Osteocyte (in vitro differentiated cells): ENCODE measurements around the gene DOC2B. TPM values are rescaled to one million over a fixed set of nuclear protein-coding genes. Genes with fewer than 3 reads are reported as not detected.

Source experiments
- DNase-seq: peaks from one replicate; pipeline ENCODE4 v3.0.0; 2021; ENCODE audit warnings: mixed read lengths; ENCODE audit not compliant: unreplicated experiment; ENCODE audit errors: extremely low spot score
- H3K27ac Mint-ChIP-seq: one replicate; pipeline ENCODE4 v1.8.0; 2021; ENCODE audit warnings: mild to moderate bottlenecking, mixed read lengths; ENCODE audit not compliant: unreplicated experiment
- H3K27me3 Mint-ChIP-seq: one replicate; pipeline ENCODE4 v1.8.0; 2021; ENCODE audit warnings: mixed read lengths; ENCODE audit not compliant: unreplicated experiment
- H3K36me3 Mint-ChIP-seq: one replicate; pipeline ENCODE4 v1.8.0; 2021; ENCODE audit warnings: mixed read lengths; ENCODE audit not compliant: unreplicated experiment
- H3K4me1 Mint-ChIP-seq: one replicate; pipeline ENCODE4 v1.8.0; 2021; ENCODE audit warnings: mixed read lengths; ENCODE audit not compliant: unreplicated experiment
- H3K4me3 Mint-ChIP-seq: one replicate; pipeline ENCODE4 v1.8.0; 2021; ENCODE audit warnings: mild to moderate bottlenecking, moderate library complexity, mixed read lengths; ENCODE audit not compliant: unreplicated experiment
- H3K9me3 Mint-ChIP-seq: one replicate; pipeline ENCODE4 v1.8.0; 2021; ENCODE audit warnings: mixed read lengths; ENCODE audit not compliant: unreplicated experiment
- long read RNA-seq: library from polyadenylated mRNA; unstranded; transcript quantifications from one replicate; pipeline ENCODE4 v2.0.0, GENCODE V29; 2021
- total RNA-seq: library from RNA; stranded (reverse); gene quantifications from 2 replicates; pipeline ENCODE4 v1.2.1, GENCODE V29; 2021
- TF ChIP-seq, protein P1 (sequence below): fragments of 200-600 bp; sonication (generic); IDR thresholded peaks from 2 replicates; pipeline ENCODE4 v1.5.0; 2021; ENCODE audit warnings: antibody characterized with exemption, mild to moderate bottlenecking, moderate library complexity

The DOC2B gene
- total RNA-seq, result 0.10 TPM in 1 of 2 replicates, not detected in the other
- long read RNA-seq, result 0 reads

DNA sequence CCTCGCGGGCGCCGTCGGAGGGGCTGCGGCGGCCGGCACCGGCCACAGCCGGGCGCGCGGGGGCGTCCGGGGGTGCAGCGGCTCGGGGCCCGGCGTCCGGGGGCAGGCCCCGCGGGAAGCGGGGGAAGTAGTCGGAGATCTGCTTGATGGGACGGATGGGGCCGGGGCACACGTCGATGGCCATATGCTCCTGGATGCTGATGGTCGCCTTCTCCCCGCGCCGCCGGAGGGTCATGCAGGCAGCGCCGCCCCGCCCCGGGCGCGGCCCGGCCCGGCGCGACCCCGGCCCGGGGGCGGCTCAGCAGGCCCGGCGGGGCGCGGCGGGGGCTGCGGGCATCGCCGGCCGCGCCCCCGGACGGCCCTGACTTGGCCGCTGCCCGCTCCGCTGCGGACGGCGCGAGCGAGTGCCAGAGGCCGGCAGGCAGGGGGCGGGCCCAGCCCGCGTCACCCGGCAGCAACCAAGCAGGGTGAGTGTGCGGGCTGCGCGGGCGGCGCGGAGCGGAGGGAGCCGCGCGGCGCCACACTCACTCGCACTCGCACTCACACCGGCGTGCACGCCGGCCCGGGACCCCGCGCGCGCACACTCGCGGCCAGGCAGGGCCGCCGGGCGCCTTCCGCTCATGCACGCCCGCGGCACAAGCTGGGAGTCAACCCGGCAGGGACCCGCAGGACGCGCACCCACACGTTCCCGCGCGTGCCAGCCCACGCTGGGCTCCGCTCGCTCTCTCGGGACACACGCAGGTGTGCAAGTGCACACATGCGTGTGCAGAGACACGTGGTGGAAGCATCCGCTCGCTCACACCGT, at the start of gene DOC2B:
TSS of gene DOC2B (minus strand) at position 406 of the 805 bp plus-strand sequence. CDS start at position 235, 171 bp downstream.
- H3K4me1 Mint-ChIP-seq, result peaks cover 2% of the 10 kb centered on the region
- DNase-seq, result no peak
- peaks cover 58% of the 10 kb centered on the region for H3K27me3 Mint-ChIP-seq
- no peak within 1 kb of the TSS for H3K27ac Mint-ChIP-seq
- H3K4me3 Mint-ChIP-seq, result peak within 1 kb of the TSS; percentile 22
- no peaks in the 10 kb centered on the region for H3K9me3 Mint-ChIP-seq
- TF ChIP-seq, protein P1, sequence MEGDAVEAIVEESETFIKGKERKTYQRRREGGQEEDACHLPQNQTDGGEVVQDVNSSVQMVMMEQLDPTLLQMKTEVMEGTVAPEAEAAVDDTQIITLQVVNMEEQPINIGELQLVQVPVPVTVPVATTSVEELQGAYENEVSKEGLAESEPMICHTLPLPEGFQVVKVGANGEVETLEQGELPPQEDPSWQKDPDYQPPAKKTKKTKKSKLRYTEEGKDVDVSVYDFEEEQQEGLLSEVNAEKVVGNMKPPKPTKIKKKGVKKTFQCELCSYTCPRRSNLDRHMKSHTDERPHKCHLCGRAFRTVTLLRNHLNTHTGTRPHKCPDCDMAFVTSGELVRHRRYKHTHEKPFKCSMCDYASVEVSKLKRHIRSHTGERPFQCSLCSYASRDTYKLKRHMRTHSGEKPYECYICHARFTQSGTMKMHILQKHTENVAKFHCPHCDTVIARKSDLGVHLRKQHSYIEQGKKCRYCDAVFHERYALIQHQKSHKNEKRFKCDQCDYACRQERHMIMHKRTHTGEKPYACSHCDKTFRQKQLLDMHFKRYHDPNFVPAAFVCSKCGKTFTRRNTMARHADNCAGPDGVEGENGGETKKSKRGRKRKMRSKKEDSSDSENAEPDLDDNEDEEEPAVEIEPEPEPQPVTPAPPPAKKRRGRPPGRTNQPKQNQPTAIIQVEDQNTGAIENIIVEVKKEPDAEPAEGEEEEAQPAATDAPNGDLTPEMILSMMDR, result no peak
- H3K36me3 Mint-ChIP-seq, result no peaks in the 10 kb centered on the region

DNA sequence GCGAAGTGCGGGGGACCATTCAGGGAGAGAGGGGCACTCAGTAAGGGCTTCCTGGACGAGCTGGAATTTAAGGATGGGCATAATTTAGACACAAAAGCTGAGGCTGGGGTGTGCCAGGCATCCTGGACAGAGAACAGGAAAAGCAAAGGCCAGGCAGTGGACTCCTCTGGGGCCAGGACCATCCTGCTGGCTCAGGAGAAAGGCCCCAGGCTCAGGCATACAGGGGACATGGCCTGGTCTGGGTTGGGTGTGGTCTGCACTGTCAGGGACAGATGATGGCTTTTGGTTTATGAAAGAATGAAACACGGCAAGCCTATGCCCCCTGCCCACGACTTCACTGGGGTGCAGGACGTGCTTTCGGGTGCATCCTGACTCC, 48.9 kb upstream of the DOC2B start:
- H3K27me3 Mint-ChIP-seq, result no peaks in the 10 kb centered on the region
- H3K9me3 Mint-ChIP-seq, result no peaks in the 10 kb centered on the region
- DNase-seq, result no peak
- TF ChIP-seq, protein P1, result no peak
- no peak overlapping the region for H3K27ac Mint-ChIP-seq
- H3K4me3 Mint-ChIP-seq, result no peak overlapping the region
- H3K4me1 Mint-ChIP-seq, result peaks cover 10% of the 10 kb centered on the region
- H3K36me3 Mint-ChIP-seq, result no peaks in the 10 kb centered on the region

DNA sequence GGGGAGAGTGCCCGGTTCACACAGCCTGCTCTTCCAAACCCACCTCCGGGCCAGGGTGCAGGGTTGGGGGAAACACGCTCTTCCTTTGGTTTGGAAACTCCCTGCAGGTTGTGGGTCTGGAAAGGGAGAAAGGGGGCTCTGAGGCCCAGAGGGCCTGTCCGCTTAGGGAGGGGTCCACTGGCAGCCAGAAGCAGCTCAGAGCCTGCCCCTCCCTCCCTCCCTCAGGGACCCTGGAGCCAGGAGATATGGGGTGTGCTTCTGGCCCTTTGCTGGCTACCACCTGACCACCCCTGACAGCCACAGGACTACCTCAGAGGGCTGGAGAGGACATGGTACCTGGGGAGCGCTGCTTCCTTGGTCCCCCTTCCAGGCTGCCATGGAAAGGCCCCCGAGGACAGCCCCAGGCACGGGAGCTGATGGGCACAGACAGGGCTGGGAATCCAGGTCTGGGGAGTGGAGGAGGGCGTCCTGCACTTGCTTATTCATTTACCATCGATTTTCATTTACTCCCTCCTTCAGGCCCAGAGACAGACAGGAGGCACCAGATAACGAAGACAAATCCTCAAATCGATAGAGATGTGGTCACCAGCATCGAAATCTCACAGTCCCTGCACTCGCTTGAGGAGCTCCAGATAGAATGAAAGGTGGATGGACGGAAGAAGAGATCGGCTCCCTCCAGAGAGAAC, 48.4 kb upstream of the DOC2B start:
- Mint-ChIP-seq H3K4me1 (peaks cover 10% of the 10 kb centered on the region), H3K4me3 (no peak overlapping the region), H3K9me3 (no peaks in the 10 kb centered on the region), H3K27ac (no peak overlapping the region), H3K36me3 (no peaks in the 10 kb centered on the region), H3K27me3 (no peaks in the 10 kb centered on the region)
- DNase-seq, result no peak
- TF ChIP-seq, protein P1, result no peak

DNA sequence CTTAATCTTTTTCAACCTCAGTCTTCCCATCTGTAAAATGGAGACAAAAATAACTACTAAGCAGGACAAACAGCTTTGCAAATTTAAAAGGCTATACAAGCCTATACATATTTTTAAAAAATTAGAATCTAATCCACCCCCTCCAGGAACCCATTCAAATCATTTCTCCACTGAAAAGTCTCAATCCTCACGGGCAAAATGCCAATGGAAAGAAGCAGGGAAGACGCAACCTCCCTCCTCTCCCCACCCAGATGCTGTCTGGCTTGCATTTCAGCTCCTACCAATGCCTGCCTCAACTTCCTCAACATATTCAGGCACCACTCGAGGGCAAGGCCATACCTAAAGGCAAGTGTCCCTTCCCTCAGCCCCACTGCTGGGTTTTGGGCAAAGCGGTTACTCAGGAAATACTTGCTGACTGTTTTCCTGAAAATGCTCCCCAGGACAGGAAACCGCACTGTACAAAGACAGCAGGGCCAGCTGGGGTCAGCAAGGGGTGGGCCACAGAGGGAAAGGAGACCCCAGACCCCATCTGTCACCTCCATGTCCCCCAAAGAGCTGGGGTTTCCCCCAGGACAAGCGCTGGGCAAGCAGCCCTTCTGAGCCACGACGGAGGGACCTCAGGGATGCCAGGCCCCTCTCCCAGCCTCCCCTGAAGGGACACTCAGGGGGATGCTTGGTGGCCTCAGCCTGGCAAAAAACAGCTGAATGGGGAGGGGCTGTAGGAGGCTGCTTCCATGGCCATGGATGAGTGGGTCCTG, 47.7 kb upstream of the DOC2B start:
- Mint-ChIP-seq H3K9me3 (no peaks in the 10 kb centered on the region), H3K36me3 (no peaks in the 10 kb centered on the region), H3K4me3 (no peak overlapping the region), H3K27me3 (no peaks in the 10 kb centered on the region), H3K4me1 (peaks cover 10% of the 10 kb centered on the region), H3K27ac (no peak overlapping the region)
- TF ChIP-seq, protein P1, result no peak
- DNase-seq, result no peak
